Left ventricle myocardium inferior (tissue), 1 donor: Measurements from ENCODE around the gene MICALL1. TPM values are rescaled to one million over a fixed set of nuclear protein-coding genes. Genes with fewer than 3 reads are reported as not detected.
"Not testable (repeated sequence)": the region's sequence is repeated elsewhere in the genome, so short reads cannot be mapped to it uniquely, and the experiment has no call there.

Experiments
- DNase-seq: peaks from one replicate; pipeline ENCODE4 v3.0.0-alpha.2; 2020
- H3K27ac ChIP-seq: fragments of 200-600 bp; replicated peaks from 2 replicates; pipeline ENCODE4 v1.8.0; 2021
- H3K27me3 ChIP-seq: fragments of 200-600 bp; 2 replicates; pipeline ENCODE4 v1.8.0; 2021; ENCODE audit warnings: low read depth
- H3K36me3 ChIP-seq: fragments of 200-600 bp; 2 replicates; pipeline ENCODE4 v1.8.0; 2021
- H3K4me1 ChIP-seq: fragments of 200-600 bp; 2 replicates; pipeline ENCODE4 v1.8.0; 2021
- H3K4me3 ChIP-seq: fragments of 200-600 bp; 2 replicates; pipeline ENCODE4 v1.8.0; 2021; ENCODE audit warnings: mild to moderate bottlenecking, moderate library complexity
- H3K9me3 ChIP-seq: fragments of 200-600 bp; replicated peaks from 2 replicates; pipeline ENCODE4 v1.8.0; 2021
- CTCF ChIP-seq: fragments of 200-600 bp; IDR thresholded peaks from 2 replicates; pipeline ENCODE4 v1.8.0; 2021; ENCODE audit warnings: antibody characterized with exemption, mild to moderate bottlenecking, borderline replicate concordance
- intact Hi-C: fragments of 100-400 bp; cut with micrococcal nuclease; formaldehyde crosslinking; loops from one replicate; pipeline ENCODE4 v1.11.0; 2022
- total RNA-seq: library from RNA; stranded (reverse); fragmentation: NEBNext Ultra II Directional; extraction: Animal tissue kit (Norgen Biotek cat#: 25700); gene quantifications from one replicate; pipeline ENCODE4 v1.2.1, GENCODE V29; 2021
- donor health status: DM: no; HTN: yes; CAD: no; lungs with severe emphysema.

The MICALL1 gene
- total RNA-seq, 1 donor from 2014 or later = 14.8 TPM

- Histone ChIP-seq H3K4me1 (no peaks in the 10 kb centered on the region), H3K27ac (no peak overlapping the region), H3K36me3 (peaks cover 8% of the 10 kb centered on the region), H3K9me3 (no peaks in the 10 kb centered on the region), H3K4me3 (no peak overlapping the region), H3K27me3 (no peaks in the 10 kb centered on the region)
- intact Hi-C loops = no loop called here
- DNase-seq = no peak
- TF ChIP-seq CTCF = no peak
These were observed 67.4 kb downstream of the MICALL1 start for GRCh38 chr22:37973271-37974170.

DNA sequence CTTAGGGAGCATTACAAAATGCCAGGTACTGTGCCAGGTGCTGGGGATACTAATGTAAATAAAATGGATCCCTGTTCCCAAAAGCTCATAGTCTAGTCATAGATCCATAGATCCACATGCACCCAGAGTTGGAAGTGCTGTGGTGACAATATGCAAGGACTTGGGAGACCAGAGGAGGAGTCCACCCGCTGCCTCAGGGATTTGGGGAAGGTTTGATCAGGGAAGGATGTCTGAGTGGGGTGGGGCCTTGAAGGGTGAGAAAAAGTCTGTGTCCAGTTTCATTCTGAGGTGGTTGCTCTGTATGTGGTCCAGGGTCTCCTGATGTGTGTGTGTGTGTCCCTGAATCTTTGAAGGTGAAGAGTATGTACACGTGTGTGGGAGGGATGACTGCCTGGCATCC, 69.1 kb downstream of the MICALL1 start:
- Histone ChIP-seq H3K27ac (no peak overlapping the region), H3K27me3 (no peaks in the 10 kb centered on the region), H3K9me3 (no peaks in the 10 kb centered on the region), H3K4me3 (no peak overlapping the region), H3K4me1 (no peaks in the 10 kb centered on the region), H3K36me3 (peaks cover 3% of the 10 kb centered on the region)
- intact Hi-C loops = no loop called here
- no peak for DNase-seq
- no peak for TF ChIP-seq CTCF

DNA sequence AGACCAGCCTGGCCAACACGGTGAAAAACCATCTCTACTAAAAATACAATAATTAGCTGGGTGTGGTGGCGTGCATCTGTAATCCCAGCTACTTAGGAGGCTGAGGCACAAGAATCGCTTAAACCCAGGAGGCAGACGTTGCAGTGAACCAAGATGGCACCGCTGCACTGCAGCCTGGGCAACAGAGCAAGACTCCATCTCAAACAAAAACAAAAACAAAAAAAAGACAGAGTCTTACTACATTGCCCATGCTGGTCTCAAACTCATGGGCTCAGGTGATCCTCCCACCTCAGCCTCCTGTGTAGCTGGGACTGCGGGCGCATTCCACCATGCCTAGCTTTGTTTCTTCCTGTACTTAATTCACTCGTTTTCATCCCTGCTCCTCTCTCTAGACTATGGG, 69.9 kb downstream of the MICALL1 start:
- H3K4me1 ChIP-seq, H3K36me3 ChIP-seq, intact Hi-C loops, H3K27ac ChIP-seq, DNase-seq, H3K9me3 ChIP-seq, H3K4me3 ChIP-seq, H3K27me3 ChIP-seq: not testable (repeated sequence)

GRCh38 chr22:37976547-37976946, 70.5 kb downstream of the MICALL1 start:
- no peak overlapping the region for H3K4me3 ChIP-seq
- H3K36me3 ChIP-seq = peaks cover 3% of the 10 kb centered on the region
- DNase-seq = no peak
- peaks cover 9% of the 10 kb centered on the region for H3K4me1 ChIP-seq
- no peaks in the 10 kb centered on the region for H3K27me3 ChIP-seq
- H3K27ac ChIP-seq = no peak overlapping the region
- no peaks in the 10 kb centered on the region for H3K9me3 ChIP-seq
- intact Hi-C loops = no loop called here
- TF ChIP-seq CTCF = no peak

DNA sequence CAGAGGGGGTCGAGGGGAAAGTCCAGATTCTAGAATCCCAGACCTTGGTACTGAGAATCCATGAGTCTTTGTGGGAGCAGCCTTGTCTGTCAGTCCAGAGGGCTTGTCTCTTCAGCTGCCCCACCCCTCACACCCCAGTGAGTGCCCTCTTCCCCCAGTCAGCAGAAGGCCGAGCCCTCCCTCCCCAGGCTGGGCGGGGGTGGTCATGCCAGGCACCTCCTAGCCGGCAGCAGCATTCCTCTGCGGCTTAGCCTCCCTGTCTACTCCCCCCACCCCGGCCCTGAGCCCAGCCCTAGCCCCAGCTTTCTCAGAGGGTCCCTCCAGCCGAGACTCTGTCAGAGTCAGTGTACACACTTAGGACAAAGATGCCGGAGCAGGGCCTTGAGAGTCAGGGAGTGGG, 73.7 kb downstream of the MICALL1 start:
- intact Hi-C loops = no loop called here
- Histone ChIP-seq H3K27ac (no peak overlapping the region), H3K27me3 (no peaks in the 10 kb centered on the region), H3K4me1 (peaks cover 13% of the 10 kb centered on the region), H3K9me3 (no peaks in the 10 kb centered on the region), H3K4me3 (peak overlapping the region; percentile 40), H3K36me3 (peaks cover 3% of the 10 kb centered on the region)
- no peak for TF ChIP-seq CTCF
- no peak for DNase-seq

DNA sequence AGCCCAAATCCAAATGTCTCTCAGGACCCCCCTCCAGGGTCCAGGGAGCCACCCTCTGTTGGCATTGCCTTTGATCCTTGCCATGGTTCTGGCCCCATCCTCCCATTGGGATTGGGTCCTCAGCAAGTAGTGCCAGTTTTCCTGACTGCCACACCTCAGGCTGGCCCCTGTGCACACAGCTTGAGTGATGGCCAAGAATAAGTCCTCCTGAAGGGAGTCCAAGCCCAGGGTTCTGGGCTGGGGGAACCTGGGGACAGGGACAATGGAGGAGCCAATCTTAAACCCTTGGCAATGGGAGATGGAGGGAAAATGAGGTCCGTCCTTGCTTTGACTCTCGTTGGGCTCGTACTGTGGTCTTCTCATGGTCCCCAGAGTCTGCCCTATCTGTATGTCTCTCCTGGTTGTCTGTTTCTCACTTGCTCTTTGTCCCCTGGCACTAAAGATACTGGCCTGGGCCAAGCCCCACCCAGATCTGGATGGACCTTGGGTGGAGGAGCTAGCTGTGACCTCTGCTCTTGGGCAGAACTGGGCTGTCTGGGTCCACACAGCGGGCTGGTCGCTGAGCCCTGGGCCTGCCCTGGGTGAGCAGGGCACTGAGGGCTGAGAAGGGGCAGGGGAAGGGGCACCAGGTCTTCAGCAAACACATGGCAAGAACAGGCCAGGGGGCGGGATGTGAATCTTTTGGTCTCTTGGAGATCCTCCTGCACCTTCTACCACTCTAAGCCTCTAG, 75.3 kb downstream of the MICALL1 start:
- intact Hi-C loops = no loop called here
- TF ChIP-seq CTCF = no peak
- Histone ChIP-seq H3K27ac (peak overlapping the region; percentile 12), H3K4me3 (peak overlapping the region; percentile 40), H3K27me3 (no peaks in the 10 kb centered on the region), H3K9me3 (no peaks in the 10 kb centered on the region), H3K4me1 (peaks cover 13% of the 10 kb centered on the region), H3K36me3 (peaks cover 4% of the 10 kb centered on the region)
- DNase-seq = no peak
